Neural cell (in vitro differentiated cells): Measurements from ENCODE around the gene ADAMTS19. TPM values are rescaled to one million over a fixed set of nuclear protein-coding genes. Genes with fewer than 3 reads are reported as not detected.

Source experiments
- H2AFZ ChIP-seq: fragments of 200-600, 300-800 bp; sonication (generic), shearing (Covaris generic); 2 replicates; pipeline ENCODE4 v1.6.0; 2014; ENCODE audit warnings: low read depth, mild to moderate bottlenecking, antibody characterized with exemption, low read length, moderate library complexity
- H3F3A ChIP-seq: fragments of 200-600 bp; shearing (Covaris generic); 2 replicates; pipeline ENCODE4 v1.6.1; 2016; ENCODE audit warnings: mild to moderate bottlenecking, moderate library complexity, mixed read lengths, antibody characterized with exemption, low read length; ENCODE audit not compliant: insufficient read depth, poor library complexity, severe bottlenecking
- H3K27ac ChIP-seq: fragments of 200-600, 300-800 bp; sonication (generic), shearing (Covaris generic); 2 replicates; pipeline ENCODE4 v1.5.1; 2014; ENCODE audit warnings: mild to moderate bottlenecking, low read length, moderate library complexity
- H3K27me3 ChIP-seq: fragments of 300-800, 200-600 bp; sonication (generic), shearing (Covaris generic); 2 replicates; pipeline ENCODE4 v1.6.0; 2014; ENCODE audit warnings: mild to moderate bottlenecking, low read depth, low read length, moderate library complexity; ENCODE audit not compliant: insufficient read depth
- H3K36me3 ChIP-seq: fragments of 300-800, 200-600 bp; sonication (generic), shearing (Covaris generic); 2 replicates; pipeline ENCODE4 v1.5.1; 2014; ENCODE audit warnings: mild to moderate bottlenecking, antibody characterized with exemption, low read length, moderate library complexity; ENCODE audit not compliant: insufficient read depth
- H3K4me2 ChIP-seq: fragments of 300-800, 200-600 bp; sonication (generic), shearing (Covaris generic); 2 replicates; pipeline ENCODE4 v1.6.0; 2014; ENCODE audit warnings: mild to moderate bottlenecking, low read length
- H3K4me3 ChIP-seq: fragments of 300-800, 200-600 bp; sonication (generic), shearing (Covaris generic); 2 replicates; pipeline ENCODE4 v1.5.1; 2014; ENCODE audit warnings: mild to moderate bottlenecking, low read length, moderate library complexity
- H3K79me2 ChIP-seq: fragments of 200-600 bp; shearing (Covaris generic); replicated peaks from 2 replicates; pipeline ENCODE4 v1.6.0; 2014; ENCODE audit warnings: mild to moderate bottlenecking, low read length, moderate library complexity; ENCODE audit not compliant: insufficient read depth
- H3K9ac ChIP-seq: fragments of 300-800, 200-600 bp; sonication (generic), shearing (Covaris generic); 2 replicates; pipeline ENCODE4 v1.6.1; 2016; ENCODE audit warnings: mild to moderate bottlenecking, low read length, mixed read lengths
- H3K9me2 ChIP-seq: fragments of 200-600 bp; shearing (Covaris generic); 2 replicates; pipeline ENCODE4 v1.6.1; 2016; ENCODE audit warnings: mild to moderate bottlenecking, low read length, mixed read lengths; ENCODE audit not compliant: insufficient read depth
- H3K9me3 ChIP-seq: fragments of 200-600, 300-800 bp; sonication (generic), shearing (Covaris generic); 2 replicates; pipeline ENCODE4 v1.6.1; 2016; ENCODE audit warnings: mild to moderate bottlenecking, mixed run types, low read length, moderate library complexity, mixed read lengths
- H4K20me1 ChIP-seq: fragments of 200-600 bp; shearing (Covaris generic); 2 replicates; pipeline ENCODE4 v1.6.1; 2016; ENCODE audit warnings: mild to moderate bottlenecking, mixed run types; ENCODE audit not compliant: insufficient read depth
- EP300 ChIP-seq: fragments of 450-650 bp; conservative IDR thresholded peaks from 2 replicates; pipeline ENCODE4 v1.6.1; 2014; ENCODE audit warnings: antibody characterized with exemption, mild to moderate bottlenecking, moderate library complexity; ENCODE audit not compliant: poor library complexity, severe bottlenecking
- EZH2 ChIP-seq: fragments of 200-600, 300-800 bp; shearing (Covaris generic), sonication (generic); IDR thresholded peaks from 2 replicates; pipeline ENCODE4 v1.6.1; 2014; ENCODE audit warnings: antibody characterized with exemption, low read length, borderline replicate concordance, mild to moderate bottlenecking; ENCODE audit not compliant: insufficient read depth, poor library complexity, severe bottlenecking
- MXI1 ChIP-seq: fragments of 450-650 bp; conservative IDR thresholded peaks from 2 replicates; pipeline ENCODE4 v1.6.1; 2014; ENCODE audit warnings: antibody characterized with exemption, mild to moderate bottlenecking; ENCODE audit not compliant: poor library complexity, severe bottlenecking
- POLR2AphosphoS5 ChIP-seq: IDR thresholded peaks from 2 replicates; pipeline ENCODE4 v1.6.1; 2012
- RAD21 ChIP-seq: fragments of 450-650 bp; conservative IDR thresholded peaks from 2 replicates; pipeline ENCODE4 v1.6.1; 2014; ENCODE audit warnings: antibody characterized with exemption, mild to moderate bottlenecking, moderate library complexity
- SMC3 ChIP-seq: fragments of 450-650 bp; conservative IDR thresholded peaks from 2 replicates; pipeline ENCODE4 v1.6.1; 2014; ENCODE audit warnings: antibody characterized with exemption, mild to moderate bottlenecking, moderate library complexity; ENCODE audit not compliant: poor library complexity
- TAF1 ChIP-seq: IDR thresholded peaks from 2 replicates; pipeline ENCODE4 v1.6.1; 2012; ENCODE audit warnings: low read depth
- polyA plus RNA-seq: library from polyadenylated mRNA; depleted of rRNA; stranded (reverse); fragments of >200 nt; gene quantifications from 2 replicates; pipeline ENCODE4 v1.2.3, GENCODE V29; 2014
- TF ChIP-seq, protein P1 (sequence below): fragments of 450-650 bp; IDR thresholded peaks from 2 replicates; pipeline ENCODE4 v1.5.1; 2014; ENCODE audit warnings: antibody characterized with exemption, mild to moderate bottlenecking, moderate library complexity; ENCODE audit not compliant: poor library complexity, severe bottlenecking
- TF ChIP-seq, protein P2 (sequence below): IDR thresholded peaks from 2 replicates; pipeline ENCODE4 v1.6.1; 2012; ENCODE audit warnings: borderline replicate concordance

ADAMTS19 gene
- polyA plus RNA-seq, 1 donor from 2014 or later: 0.12 TPM

DNA sequence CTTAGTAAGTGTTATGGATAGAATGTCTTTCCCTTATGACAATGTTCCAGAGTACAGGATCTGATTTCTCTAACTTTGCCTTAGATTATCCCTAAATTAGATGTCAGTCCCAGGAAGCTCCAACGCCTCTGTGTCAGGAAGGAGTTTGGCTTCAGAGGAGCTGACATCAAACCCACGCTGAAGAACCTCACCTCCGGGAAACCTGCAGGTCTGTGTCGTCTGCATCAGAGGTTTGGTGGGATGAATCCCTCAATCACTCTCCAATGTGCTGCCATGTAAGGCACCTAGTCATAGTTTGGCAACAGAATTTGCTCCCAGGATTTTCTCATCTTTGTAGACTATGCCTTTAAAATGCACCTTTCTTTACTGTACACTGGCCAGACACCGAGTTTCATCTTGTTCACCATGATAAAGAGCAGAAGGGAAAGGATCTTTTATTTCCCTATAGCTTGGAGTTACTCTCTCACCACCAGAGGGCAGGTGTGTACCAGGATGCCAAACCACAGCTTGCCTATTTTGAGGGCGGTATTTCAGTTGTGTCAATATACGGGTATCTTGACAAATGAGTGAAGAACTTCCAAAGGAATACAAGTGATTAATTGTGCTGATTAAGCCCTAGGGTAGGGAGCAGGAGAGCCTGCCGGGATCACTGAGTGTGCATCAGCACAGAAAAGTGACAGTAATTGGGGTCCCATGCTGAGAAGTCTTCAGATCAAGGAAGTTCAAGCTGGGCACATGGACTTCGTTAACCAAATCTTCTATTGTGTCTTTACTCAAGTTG is 311.1 kb downstream of the ADAMTS19 start:
- Histone ChIP-seq H3K27ac (no peak overlapping the region), H3K9me3 (no peaks in the 10 kb centered on the region), H3K9ac (no peak overlapping the region), H3K9me2 (no peaks in the 10 kb centered on the region), H3K4me3 (no peak overlapping the region), H3K27me3 (no peaks in the 10 kb centered on the region), H2AFZ (no peak overlapping the region), H4K20me1 (no peaks in the 10 kb centered on the region), H3K4me2 (no peak overlapping the region), H3F3A (no peaks in the 10 kb centered on the region), H3K79me2 (no peaks in the 10 kb centered on the region), H3K36me3 (no peaks in the 10 kb centered on the region)
- TF ChIP-seq EP300: no peak
- no peak for TF ChIP-seq MXI1
- no peak for TF ChIP-seq EZH2
- no peak for TF ChIP-seq POLR2AphosphoS5
- TF ChIP-seq, protein P1, sequence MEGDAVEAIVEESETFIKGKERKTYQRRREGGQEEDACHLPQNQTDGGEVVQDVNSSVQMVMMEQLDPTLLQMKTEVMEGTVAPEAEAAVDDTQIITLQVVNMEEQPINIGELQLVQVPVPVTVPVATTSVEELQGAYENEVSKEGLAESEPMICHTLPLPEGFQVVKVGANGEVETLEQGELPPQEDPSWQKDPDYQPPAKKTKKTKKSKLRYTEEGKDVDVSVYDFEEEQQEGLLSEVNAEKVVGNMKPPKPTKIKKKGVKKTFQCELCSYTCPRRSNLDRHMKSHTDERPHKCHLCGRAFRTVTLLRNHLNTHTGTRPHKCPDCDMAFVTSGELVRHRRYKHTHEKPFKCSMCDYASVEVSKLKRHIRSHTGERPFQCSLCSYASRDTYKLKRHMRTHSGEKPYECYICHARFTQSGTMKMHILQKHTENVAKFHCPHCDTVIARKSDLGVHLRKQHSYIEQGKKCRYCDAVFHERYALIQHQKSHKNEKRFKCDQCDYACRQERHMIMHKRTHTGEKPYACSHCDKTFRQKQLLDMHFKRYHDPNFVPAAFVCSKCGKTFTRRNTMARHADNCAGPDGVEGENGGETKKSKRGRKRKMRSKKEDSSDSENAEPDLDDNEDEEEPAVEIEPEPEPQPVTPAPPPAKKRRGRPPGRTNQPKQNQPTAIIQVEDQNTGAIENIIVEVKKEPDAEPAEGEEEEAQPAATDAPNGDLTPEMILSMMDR: peak; percentile 91
- TF ChIP-seq SMC3: peak; percentile 97
- TF ChIP-seq, protein P2, sequence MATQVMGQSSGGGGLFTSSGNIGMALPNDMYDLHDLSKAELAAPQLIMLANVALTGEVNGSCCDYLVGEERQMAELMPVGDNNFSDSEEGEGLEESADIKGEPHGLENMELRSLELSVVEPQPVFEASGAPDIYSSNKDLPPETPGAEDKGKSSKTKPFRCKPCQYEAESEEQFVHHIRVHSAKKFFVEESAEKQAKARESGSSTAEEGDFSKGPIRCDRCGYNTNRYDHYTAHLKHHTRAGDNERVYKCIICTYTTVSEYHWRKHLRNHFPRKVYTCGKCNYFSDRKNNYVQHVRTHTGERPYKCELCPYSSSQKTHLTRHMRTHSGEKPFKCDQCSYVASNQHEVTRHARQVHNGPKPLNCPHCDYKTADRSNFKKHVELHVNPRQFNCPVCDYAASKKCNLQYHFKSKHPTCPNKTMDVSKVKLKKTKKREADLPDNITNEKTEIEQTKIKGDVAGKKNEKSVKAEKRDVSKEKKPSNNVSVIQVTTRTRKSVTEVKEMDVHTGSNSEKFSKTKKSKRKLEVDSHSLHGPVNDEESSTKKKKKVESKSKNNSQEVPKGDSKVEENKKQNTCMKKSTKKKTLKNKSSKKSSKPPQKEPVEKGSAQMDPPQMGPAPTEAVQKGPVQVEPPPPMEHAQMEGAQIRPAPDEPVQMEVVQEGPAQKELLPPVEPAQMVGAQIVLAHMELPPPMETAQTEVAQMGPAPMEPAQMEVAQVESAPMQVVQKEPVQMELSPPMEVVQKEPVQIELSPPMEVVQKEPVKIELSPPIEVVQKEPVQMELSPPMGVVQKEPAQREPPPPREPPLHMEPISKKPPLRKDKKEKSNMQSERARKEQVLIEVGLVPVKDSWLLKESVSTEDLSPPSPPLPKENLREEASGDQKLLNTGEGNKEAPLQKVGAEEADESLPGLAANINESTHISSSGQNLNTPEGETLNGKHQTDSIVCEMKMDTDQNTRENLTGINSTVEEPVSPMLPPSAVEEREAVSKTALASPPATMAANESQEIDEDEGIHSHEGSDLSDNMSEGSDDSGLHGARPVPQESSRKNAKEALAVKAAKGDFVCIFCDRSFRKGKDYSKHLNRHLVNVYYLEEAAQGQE: no peak
- TF ChIP-seq RAD21: peak; percentile 93
- TF ChIP-seq TAF1: no peak

DNA sequence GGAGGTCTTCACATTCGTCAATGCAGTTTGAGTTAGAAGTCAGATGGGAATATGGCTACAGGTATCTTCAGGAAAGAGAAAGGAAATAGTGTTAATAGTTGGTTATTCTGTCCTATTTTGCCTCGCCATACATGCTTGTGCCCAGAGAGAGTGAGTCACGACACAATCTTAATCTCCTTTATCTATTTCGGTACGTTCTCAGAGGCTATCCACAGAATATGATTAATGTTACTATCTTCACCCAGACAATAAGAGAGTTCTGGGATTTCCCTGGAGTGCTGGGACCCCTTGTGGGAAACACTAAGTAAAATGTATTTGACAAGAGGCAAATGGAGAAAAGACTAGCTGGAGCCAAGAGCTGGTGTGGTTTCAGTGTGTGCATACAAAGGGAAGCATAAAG is 313.3 kb downstream of the ADAMTS19 start:
- Histone ChIP-seq H3F3A (no peaks in the 10 kb centered on the region), H3K27ac (no peak overlapping the region), H3K9me3 (no peaks in the 10 kb centered on the region), H3K36me3 (no peaks in the 10 kb centered on the region), H3K9me2 (no peaks in the 10 kb centered on the region), H3K79me2 (no peaks in the 10 kb centered on the region), H3K4me2 (no peak overlapping the region), H3K9ac (no peak overlapping the region), H3K4me3 (no peak overlapping the region), H4K20me1 (no peaks in the 10 kb centered on the region), H2AFZ (no peak overlapping the region), H3K27me3 (no peaks in the 10 kb centered on the region)
- TF ChIP-seq RAD21 (no peak), EZH2 (no peak), MXI1 (no peak), TAF1 (no peak)
- TF ChIP-seq, protein P1: no peak
